ENCODE data around the gene FASTKD3.

FASTKD3 gene

DNA sequence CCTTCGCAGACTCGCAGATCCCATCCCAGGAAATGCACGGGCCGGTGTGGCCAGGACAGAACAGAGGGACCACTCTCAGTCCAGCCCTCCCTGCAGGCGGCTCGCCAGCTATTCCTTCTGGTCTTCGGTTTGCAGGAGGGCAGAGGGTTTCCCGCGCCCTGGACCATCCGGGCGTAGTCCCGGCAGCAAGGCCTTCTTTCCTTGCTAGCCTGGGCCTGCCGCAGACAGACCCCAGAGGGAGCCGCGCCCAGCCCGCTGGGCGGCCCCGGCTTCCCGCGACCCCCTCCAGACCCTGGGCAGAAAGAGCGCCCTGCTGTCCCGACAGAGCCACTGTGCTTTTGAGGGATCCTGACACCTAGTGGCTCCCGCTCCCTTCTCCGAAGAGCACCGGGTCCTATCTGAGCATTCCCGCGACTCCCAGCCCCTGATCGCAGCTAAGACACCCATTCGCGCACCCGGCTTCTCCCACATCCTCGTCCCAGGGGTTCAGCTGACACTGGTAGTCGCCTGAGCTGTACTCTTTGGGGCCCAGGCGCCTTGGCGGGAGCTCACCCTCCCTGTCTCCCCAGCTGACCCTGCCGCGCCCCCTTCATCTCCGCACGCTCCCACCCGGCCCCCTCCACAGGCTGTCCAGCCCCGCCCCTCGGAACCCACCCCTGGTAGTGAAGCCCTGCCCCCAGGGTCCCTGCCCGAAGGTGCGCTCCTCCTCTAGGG lies 19.0 kb downstream of the FASTKD3 start:
- DNase-seq (ENCODE audit: low read depth in 3 of 3): no peak

DNA sequence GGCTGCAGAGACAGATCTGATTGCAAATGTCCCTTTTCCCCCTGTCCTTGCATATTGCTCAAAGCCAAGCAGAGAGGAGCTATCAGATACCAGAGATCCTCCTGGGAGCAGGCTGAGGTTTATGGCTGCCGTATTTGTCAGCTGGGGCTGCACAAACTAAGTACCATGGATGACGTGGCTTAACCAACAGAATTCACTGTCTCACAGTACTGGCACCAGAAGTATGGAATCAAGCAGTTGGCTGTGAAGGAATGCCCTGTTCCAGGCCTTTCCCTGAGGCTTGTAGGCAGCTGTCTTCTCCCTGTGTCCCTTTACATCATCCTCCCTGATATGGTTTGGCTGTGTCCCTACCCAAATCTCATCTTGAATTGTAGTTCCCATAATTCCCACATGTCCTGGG lies 20.5 kb downstream of the FASTKD3 start:
- no peak for DNase-seq (ENCODE audit: low read depth in 3 of 3)

DNA sequence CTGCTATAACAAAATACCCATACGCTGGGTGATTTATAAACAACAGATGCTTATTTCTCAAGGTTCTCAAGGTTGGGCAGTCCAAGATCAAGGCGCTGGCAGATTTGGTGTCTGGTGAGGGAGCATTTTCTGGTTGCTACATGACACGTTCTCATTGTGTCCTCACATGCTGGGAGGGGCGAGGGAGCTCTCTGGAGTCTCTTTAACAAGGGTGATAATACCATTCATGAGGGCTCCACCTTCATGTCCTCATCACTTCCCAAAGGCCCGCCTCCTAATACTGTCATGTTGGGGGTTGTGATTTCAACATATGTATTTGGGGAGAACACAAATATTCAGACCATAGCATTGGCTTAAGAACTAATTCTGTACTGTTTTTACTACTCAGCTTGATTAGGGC lies 22.5 kb downstream of the FASTKD3 start:
- DNase-seq (ENCODE audit: low read depth in 3 of 3): no peak

DNA sequence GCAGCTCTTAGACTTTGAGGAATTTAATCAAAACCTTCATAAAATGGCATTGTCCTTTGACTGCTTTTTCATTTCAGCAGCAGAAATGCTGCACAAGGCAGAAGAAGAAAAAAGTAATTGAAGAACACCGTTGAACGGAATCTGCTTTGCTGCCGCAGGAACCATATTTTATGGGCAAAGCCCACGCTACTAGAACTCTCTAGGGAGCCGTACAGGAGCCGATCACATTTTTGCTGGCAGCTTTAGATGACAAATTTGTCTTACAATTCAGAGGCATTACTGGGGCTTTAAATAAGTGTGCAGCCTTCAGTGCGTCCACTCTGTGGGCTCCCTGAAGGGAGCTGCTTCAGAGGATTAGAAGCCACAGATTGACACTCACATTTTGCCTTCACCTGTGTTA lies 23.3 kb downstream of the FASTKD3 start:
- no peak for DNase-seq (ENCODE audit: low read depth in 3 of 3)

DNA sequence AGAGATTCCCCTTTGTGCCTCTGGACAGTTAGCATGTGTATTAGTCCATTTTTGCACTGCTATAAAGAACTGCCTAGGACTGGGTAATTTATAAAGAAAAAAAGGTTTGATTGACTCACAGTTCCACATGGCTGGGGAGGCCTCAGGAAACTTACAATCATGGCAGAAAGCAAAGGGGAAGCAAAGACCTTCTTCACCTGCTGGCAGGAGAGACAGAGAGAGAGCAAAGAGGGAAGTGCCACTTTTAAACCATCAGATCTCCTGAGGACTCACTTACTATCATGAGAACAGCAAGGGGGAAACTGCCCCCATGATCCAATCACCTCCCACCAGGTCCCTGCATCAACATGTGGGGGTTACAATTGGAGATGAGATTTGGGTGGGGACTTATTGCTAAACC lies 23.9 kb downstream of the FASTKD3 start:
- DNase-seq (ENCODE audit: low read depth in 3 of 3): no peak

DNA sequence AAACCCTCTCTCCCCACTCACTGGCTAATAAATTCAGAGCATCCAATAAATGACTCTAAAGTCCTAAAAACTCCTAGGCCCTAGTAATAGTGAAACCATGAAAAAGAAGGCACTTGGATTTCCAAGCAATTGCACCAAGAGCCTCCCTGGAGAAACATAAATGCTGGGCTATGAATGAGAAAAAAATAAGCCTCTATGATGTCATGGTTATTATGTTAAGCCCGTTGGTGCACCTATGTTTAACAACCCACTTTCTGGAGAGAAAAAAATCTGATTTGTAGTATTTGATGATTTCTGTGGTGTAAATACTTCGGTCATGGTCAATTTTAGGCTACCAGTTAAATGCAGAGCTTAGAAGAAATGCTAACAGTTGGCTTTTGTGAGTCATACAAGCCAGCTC lies 26.3 kb downstream of the FASTKD3 start:
- no peak for DNase-seq (ENCODE audit: low read depth in 3 of 3)

DNA sequence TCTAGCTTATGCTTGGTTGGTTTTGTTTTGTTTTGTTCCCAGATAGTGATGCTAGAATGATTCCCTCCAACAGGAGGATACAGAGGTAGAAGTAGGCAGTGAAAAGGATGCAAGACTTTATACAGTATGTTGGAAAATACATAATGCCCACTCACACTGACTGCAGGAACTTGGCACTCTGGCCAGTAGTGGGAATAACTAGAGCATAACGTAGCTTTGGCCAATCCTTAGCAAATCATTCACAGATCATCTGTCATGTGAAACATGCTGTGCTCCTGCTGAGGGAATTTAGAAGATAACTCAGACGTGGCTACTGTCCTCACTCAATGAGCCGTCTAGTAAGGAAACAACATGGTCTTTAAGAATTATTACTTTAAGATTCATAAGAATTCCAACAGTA lies 31.4 kb downstream of the FASTKD3 start:
- DNase-seq (ENCODE audit: low read depth in 3 of 3): no peak

DNA sequence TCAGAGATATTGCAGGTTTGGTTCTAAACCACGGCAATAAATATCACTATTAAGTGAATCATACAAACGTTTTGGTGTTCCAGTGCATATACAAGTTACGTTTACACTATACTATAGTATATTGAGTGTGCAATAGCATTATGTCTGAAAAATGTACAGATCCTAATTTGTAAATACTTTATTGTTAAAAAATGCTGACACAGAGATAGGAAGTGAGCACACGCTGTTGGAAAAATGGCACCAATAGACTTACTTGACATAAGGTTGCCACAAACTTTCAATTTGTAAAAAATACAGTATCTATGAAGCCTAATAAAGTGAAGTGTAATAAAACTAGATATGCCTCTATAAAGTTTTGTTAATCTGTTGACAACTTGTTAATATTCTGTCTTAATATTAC lies 33.8 kb downstream of the FASTKD3 start:
- no peak for DNase-seq (ENCODE audit: low read depth in 3 of 3)

DNA sequence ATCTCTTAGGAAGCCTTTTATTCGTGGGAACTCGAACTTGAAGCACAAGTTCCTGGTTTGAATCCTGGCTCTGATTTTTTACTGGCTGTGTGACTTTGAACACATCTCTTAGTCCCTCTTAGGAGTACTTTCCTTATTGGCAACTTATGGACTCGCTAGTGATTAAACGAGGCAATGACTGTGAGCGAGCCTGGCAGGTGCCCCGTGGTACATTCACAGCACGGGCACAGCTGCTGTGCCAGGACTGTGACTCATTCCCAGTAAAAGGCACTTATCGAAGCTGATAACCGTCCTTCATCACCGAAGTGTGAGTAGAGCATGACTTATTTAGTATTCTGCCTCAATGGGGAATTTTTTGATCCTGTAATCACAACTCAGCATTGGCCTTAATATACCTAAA lies 40.6 kb downstream of the FASTKD3 start:
- DNase-seq (ENCODE audit: low read depth in 3 of 3): no peak

DNA sequence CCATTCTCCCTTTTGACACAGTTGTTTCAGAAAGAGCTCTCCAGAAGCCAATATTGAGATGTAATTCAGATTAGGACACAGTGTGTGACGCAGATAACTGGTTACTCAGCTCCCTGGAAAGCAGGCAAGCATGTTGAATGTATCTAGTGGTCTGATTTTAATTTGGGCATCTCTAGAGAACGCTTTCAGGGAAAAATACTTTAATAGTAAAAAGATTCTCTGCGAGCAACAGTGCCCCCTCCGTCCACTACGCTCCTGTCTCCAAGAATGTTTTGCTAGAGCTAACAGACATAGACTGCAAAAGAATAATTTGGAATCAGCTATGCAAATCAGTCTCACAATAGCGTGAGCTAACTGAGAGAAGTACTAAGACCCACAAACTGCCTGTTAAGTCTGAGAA lies 41.2 kb downstream of the FASTKD3 start:
- DNase-seq (ENCODE audit: low read depth in 3 of 3): no peak

DNA sequence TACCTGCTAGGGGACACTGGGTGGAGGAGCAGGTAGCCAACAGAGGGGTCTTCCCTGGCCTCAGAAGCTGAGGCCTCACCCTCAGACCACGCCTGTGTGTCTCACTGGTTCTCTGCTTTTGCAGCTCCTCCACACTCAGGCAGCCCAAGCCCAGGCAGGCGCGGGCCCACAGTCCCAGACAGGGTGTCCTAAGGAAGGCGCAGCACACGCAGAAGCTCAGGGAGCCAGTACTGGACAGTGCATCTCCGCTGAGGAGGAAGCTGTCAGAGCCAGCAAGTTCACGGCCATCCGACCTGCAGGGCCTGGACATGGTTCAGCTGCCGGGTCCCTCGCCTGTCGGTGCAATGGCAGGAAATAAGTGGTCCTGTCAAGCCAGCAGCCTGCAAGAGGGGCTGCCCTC lies 43.2 kb downstream of the FASTKD3 start:
- DNase-seq (ENCODE audit: low read depth in 3 of 3): no peak

DNA sequence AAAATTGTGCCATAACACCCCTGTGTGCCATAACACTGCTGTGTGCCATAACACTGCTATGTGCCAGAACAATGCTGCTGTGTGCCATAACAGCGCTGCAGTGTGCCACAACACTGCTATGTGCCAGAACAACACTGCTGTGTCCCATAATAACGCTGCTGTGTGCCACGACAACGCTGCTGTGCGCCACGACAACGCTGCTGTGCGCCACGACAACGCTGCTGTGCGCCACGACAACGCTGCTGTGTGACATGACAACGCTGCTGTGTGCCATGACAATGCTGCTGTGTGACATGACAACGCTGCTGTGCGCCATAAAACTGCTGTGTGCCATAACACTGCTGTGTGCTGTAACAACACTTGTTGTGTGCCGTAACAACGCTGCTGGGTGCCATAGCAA lies 43.8 kb downstream of the FASTKD3 start:
- no peak for DNase-seq (ENCODE audit: low read depth in 3 of 3)

DNA sequence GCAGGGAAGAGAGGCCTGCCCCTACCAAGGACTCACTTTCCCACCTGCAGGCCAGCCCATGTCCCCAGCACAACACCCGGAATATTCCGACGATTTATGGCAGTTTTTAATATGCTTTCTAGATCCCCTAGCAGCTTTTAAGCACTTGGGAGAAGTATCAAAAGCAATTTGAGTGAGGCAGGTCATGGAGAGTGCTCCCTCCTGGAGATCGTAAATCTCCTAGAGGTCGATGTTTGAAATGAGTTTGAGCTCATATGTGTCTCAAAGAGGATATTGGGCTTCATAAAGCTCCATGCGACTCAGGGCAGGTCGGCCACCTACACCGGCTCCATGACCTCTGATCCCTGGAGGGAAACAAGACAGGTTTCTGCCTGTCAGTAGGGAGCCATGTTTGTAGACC lies 45.2 kb downstream of the FASTKD3 start:
- DNase-seq (ENCODE audit: low read depth in 3 of 3): no peak

DNA sequence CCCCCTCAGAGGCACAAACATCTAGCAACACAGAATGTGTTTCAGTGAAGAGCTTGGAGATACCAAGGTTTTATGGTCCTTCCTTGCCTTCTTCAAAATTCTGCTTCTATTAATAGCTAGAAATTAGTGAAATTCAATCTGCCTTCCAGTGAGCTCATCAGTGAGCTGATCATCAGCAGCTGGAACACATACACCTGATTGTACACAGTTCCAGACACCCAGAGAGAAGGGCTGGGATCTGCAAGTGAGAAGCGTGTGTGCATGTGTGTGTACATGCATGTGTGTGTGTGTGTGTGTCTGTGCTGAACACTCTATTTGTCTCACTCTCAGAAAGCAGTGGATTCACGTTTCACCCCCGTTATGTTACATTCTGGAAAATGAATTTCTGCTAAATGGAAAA lies 46.4 kb downstream of the FASTKD3 start:
- no peak for DNase-seq (ENCODE audit: low read depth in 3 of 3)

DNA sequence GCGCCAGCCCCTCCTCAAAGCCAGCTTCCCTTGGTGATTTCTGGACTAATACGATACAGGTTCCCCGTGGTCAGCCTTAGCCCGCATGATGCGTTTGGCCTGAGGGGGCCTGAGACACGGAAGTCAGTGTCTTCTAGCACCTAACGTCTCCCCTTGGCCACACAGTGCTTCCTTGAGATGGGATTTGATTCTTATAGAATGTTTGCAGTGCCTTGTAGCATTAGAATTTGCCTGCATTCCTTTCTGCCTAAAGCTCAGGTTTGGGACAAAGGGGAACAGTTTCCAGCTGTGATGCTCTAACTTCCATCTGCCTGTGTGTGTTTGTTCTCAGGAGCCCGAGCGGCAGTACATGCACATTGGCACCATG lies 52.3 kb downstream of the FASTKD3 start:
- no peak for DNase-seq (ENCODE audit: low read depth in 3 of 3)

DNA sequence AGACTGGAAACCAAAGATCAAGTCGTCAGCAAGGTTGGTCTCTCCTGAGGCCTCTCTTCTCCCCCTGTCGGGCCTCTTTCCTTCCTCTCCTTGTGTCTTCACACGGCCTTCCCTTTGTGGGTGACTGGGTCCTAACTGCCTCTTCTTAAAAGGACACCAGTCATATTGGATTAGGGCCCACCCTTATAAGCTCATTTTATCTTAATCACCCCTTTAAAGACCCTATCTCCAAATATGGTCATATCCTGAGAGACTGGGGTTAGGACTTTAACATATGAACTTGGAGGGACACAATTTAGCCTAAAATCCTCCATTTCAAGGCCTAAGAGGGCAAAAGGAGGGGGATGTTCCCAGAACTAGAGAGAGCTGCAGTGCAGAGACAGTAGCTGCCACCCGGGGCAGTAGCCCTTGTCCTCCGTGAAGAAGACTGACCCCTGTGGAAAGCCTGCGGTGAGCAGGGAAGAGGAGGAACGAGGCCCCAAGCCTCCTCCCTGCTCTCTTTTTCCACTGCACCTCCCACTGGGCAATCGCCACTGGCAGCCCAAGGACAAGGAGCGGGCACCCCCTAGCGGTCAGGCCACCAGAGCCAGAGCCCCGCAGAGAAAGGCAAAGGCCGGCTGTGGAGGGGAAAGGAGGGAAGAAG lies 52.8 kb downstream of the FASTKD3 start:
- peak; percentile 22 to 50 (median 29) for DNase-seq (ENCODE audit: low read depth in 3 of 3)

DNA sequence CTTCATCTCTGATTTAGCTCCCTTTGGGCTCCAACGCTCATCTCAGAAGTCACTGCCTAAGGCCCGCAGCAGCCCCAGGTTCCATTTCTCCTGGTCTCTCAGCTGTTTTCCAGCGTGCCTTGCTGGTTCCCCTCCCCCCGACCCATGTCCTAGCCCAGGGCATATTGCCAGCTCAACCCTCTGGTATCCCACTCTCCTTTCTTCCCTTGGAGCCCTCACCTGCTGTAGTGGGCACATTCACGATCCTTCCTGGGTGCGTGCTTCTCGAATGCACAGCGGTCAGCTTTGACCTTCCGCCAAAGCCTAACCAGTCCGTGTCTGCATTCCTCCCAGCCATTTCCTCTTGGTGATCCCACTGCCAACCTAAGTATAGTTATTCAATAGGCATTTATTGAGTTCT lies 54.0 kb downstream of the FASTKD3 start:
- DNase-seq (ENCODE audit: low read depth in 3 of 3): no peak

DNA sequence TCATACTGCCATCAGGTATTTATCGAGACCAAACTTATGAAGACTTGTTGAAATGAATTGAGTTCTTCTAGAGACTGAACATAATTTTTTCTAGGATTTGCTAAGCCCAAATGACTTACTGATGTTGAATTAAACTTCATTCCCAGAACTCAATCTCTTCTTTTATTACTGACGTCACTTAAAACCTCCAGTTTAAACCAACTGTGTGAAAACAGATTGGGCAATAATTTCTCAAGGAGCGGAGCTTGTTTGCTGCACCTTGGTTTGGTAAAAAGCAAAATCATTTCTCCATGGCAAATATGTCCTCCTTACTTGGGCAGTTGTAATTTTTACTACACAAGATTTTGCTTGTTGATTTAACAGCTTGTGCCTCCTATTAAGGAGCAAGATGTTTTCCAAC lies 55.3 kb downstream of the FASTKD3 start:
- no peak for DNase-seq (ENCODE audit: low read depth in 3 of 3)

DNA sequence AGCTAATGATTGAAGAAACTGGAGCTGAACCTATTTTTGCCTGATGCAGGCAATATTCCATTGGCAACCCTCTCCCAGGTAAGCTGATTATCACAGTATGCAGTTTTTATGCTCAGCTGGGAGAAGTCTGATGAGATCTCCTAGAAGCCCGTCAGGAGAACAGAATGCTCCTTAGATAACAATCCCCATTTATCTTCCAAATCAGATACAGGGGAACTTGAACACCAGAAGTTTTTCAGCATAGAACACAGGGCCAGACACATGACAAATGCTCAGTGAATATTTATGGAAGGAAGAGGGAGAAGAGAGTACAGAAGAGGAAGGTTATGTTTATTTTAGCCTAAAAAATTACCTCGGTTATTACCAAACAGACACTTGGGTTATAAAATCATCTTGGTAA lies 55.8 kb downstream of the FASTKD3 start:
- no peak for DNase-seq (ENCODE audit: low read depth in 3 of 3)

DNA sequence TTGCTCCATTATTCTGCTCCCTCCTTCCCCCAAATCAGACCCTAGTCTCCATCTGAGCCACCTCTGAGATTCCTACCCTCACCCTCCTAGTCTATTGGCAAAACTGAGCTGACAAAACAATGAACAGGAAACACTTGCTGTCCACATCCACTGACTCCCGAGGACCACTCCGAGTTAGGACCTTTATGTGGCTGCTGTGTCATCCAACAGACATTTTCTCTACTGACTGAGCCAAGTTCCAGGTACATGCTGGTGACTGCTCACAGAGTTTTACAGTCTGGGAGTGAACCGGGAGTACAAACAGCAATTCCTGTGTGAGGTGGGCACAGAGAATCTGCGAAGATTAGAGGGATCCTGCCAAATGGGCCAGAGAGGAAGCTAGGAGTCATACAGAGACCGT lies 57.1 kb downstream of the FASTKD3 start:
- DNase-seq (ENCODE audit: low read depth in 3 of 3): no peak
